ENCODE measurements around the gene ZC2HC1B. TPM values are rescaled to one million over a fixed set of nuclear protein-coding genes. Genes with fewer than 3 reads are reported as not detected.
A peak's percentile ranks its signal among the peaks of the same experiment; 100 is the strongest.

ZC2HC1B gene
- polyA plus RNA-seq, 3 donors = not detected

- Histone ChIP-seq H3K27me3 (ENCODE audit: control insufficient read depth in 2 of 2, insufficient read depth in 2 of 2, low read length in 2 of 2) (no peaks in the 10 kb centered on the region), H3K36me3 (replicated peaks in 1 of 2; ENCODE audit: control insufficient read depth in 1 of 2, insufficient read depth in 2 of 2, low read length in 2 of 2) (peaks cover 9 to 22% of the 10 kb centered on the region in 2 donors), H3K27ac (ENCODE audit: low read depth in 1 of 2, low read length in 2 of 2) (no peak overlapping the region), H3K4me3 (replicated peaks in 1 of 3; ENCODE audit: low read depth in 2 of 3, low read length in 3 of 3) (no peak overlapping the region), H3K4me1 (ENCODE audit: control insufficient read depth in 1 of 2, insufficient read depth in 2 of 2, low read length in 2 of 2) (no peaks in the 10 kb centered on the region), H4K20me1 (ENCODE audit: insufficient read depth, low read length) (no peaks in the 10 kb centered on the region), H3K9ac (ENCODE audit: insufficient read depth, low read length, poor library complexity, severe bottlenecking) (no peak overlapping the region), H2AFZ (ENCODE audit: insufficient read depth, low read depth, low read length, poor library complexity, severe bottlenecking) (no peak overlapping the region), H3K79me2 (ENCODE audit: insufficient read depth, low read length) (no peaks in the 10 kb centered on the region), H3K9me3 (replicated peaks in 1 of 2; ENCODE audit: control insufficient read depth in 1 of 2, insufficient read depth in 1 of 2, low read length in 2 of 2) (no peaks in the 10 kb centered on the region), H3K4me2 (replicated peaks; ENCODE audit: extremely low read depth, low read length, poor library complexity, severe bottlenecking) (no peak overlapping the region)
- Mint-ChIP-seq H3K4me1 (peaks cover 7% of the 10 kb centered on the region), H3K4me3 (no peak overlapping the region), H3K27me3 (ENCODE audit: low read depth in 3 of 3) (peaks cover 0 to 3% (median 0%) of the 10 kb centered on the region in 3 donors), H3K36me3 (peaks cover 25 to 30% of the 10 kb centered on the region in 2 donors), H3K9me3 (peaks cover 0 to 14% (median 0%) of the 10 kb centered on the region in 7 donors), H3K27ac (peak overlapping the region in 1 of 7 donors; percentile 19)
- intact Hi-C loops (cut with micrococcal nuclease) = loop anchor here in 1 of 2 donors (10.0 kb wide), 1 partner anchor 385 kb away; no protein-coding TSS in a partner anchor
- WGBS (ENCODE audit: insufficient coverage) = 100% methylated on average over 7 of the region's 9 CpGs
- TF ChIP-seq, protein P1, sequence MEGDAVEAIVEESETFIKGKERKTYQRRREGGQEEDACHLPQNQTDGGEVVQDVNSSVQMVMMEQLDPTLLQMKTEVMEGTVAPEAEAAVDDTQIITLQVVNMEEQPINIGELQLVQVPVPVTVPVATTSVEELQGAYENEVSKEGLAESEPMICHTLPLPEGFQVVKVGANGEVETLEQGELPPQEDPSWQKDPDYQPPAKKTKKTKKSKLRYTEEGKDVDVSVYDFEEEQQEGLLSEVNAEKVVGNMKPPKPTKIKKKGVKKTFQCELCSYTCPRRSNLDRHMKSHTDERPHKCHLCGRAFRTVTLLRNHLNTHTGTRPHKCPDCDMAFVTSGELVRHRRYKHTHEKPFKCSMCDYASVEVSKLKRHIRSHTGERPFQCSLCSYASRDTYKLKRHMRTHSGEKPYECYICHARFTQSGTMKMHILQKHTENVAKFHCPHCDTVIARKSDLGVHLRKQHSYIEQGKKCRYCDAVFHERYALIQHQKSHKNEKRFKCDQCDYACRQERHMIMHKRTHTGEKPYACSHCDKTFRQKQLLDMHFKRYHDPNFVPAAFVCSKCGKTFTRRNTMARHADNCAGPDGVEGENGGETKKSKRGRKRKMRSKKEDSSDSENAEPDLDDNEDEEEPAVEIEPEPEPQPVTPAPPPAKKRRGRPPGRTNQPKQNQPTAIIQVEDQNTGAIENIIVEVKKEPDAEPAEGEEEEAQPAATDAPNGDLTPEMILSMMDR (IDR thresholded peaks at IDR 0.05) = no peak
- no peak for DNase-seq
Observed at GRCh38 chr6:143949962-143950361, 85.7 kb downstream of the ZC2HC1B start.

GRCh38 chr6:143950875-143951274 is 86.6 kb downstream of the ZC2HC1B start:
- Mint-ChIP-seq H3K36me3 (peaks cover 25 to 30% of the 10 kb centered on the region in 2 donors), H3K9me3 (peaks cover 0 to 14% (median 0%) of the 10 kb centered on the region in 7 donors), H3K4me1 (no peaks in the 10 kb centered on the region), H3K27ac (no peak overlapping the region), H3K4me3 (no peak overlapping the region), H3K27me3 (ENCODE audit: low read depth in 3 of 3) (peaks cover 0 to 3% (median 0%) of the 10 kb centered on the region in 3 donors)
- Histone ChIP-seq H3K4me3 (replicated peaks in 1 of 3; ENCODE audit: low read depth in 2 of 3, low read length in 3 of 3) (no peak overlapping the region), H3K4me2 (replicated peaks; ENCODE audit: extremely low read depth, low read length, poor library complexity, severe bottlenecking) (no peak overlapping the region), H3K79me2 (ENCODE audit: insufficient read depth, low read length) (no peaks in the 10 kb centered on the region), H3K4me1 (ENCODE audit: control insufficient read depth in 1 of 2, insufficient read depth in 2 of 2, low read length in 2 of 2) (no peaks in the 10 kb centered on the region), H2AFZ (ENCODE audit: insufficient read depth, low read depth, low read length, poor library complexity, severe bottlenecking) (no peak overlapping the region), H3K27me3 (ENCODE audit: control insufficient read depth in 2 of 2, insufficient read depth in 2 of 2, low read length in 2 of 2) (no peaks in the 10 kb centered on the region), H3K9ac (ENCODE audit: insufficient read depth, low read length, poor library complexity, severe bottlenecking) (no peak overlapping the region), H4K20me1 (ENCODE audit: insufficient read depth, low read length) (no peaks in the 10 kb centered on the region), H3K27ac (ENCODE audit: low read depth in 1 of 2, low read length in 2 of 2) (no peak overlapping the region), H3K9me3 (replicated peaks in 1 of 2; ENCODE audit: control insufficient read depth in 1 of 2, insufficient read depth in 1 of 2, low read length in 2 of 2) (no peaks in the 10 kb centered on the region), H3K36me3 (replicated peaks in 1 of 2; ENCODE audit: control insufficient read depth in 1 of 2, insufficient read depth in 2 of 2, low read length in 2 of 2) (peaks cover 9 to 22% of the 10 kb centered on the region in 2 donors)
- intact Hi-C loops (cut with micrococcal nuclease) = loop anchor here in 1 of 2 donors (10.0 kb wide), 1 partner anchor 386 kb away; no protein-coding TSS in a partner anchor
- TF ChIP-seq, protein P1 (IDR thresholded peaks at IDR 0.05) = no peak
- 88% methylated on average over 1 of the region's 3 CpGs for WGBS (ENCODE audit: insufficient coverage)
- DNase-seq = no peak

Measured in CD14-positive monocyte (primary cell).